Loucy (cell line): ENCODE results near the gene RSRC1.

Experiments
- CTCF ChIP-seq: fragments of 200-600 bp; sonication (generic); conservative IDR thresholded peaks from 2 replicates; pipeline ENCODE4 v1.5.1; 2014; ENCODE audit warnings: mild to moderate bottlenecking, antibody characterized with exemption, low read length
- EZH2phosphoT487 ChIP-seq: fragments of 200-600 bp; IDR thresholded peaks from 2 replicates; pipeline ENCODE4 v1.6.1; 2018; ENCODE audit warnings: antibody characterized with exemption, mild to moderate bottlenecking, moderate library complexity, borderline replicate concordance

DNA sequence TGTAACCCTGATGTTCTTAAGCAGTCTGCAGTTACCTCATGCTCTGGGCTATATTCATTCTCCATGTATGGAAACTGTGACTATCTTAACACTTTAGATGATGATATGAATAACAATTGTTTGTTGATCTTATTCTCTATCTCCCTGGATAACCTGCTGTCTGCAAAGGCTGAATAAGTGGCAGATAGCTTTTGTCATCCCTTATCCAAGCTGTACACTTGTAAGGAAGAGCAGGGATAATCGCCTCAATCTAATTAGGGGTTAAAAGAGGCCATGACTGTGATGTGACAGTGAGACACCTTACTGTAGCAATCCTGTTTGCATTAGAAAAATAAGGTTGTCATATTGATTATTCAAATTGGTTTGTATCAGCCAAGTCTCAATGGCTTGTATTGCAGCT, 123.9 kb downstream of the RSRC1 start:
- TF ChIP-seq CTCF (no peak), EZH2phosphoT487 (no peak)
